B cell (primary cell): ENCODE data around the gene ROR2. TPM values are rescaled to one million over a fixed set of nuclear protein-coding genes. Genes with fewer than 3 reads are reported as not detected.

Experiments
- ATAC-seq: fragments of 200-7000 bp; cut with Tn5 transposase; one replicate; pipeline ENCODE4 v1.10.0; 2021; ENCODE audit warnings: low read depth, mild to moderate bottlenecking, moderate number of reproducible peaks, moderate library complexity
- CTCF ChIA-PET: fragments of 350-600 bp; sonication (Branson Sonifier 250); formaldehyde crosslinking; loops from one replicate; lab custom pipeline; 2021; ENCODE audit warnings: antibody characterized with exemption, inconsistent platforms; lab: Charles Lee
- POLR2A ChIA-PET: fragments of 350-600 bp; sonication (Branson Sonifier 250); formaldehyde crosslinking; loops from one replicate; lab custom pipeline; 2021; ENCODE audit warnings: antibody characterized with exemption; lab: Charles Lee
- DNase-seq: peaks from one replicate; pipeline ENCODE4 v3.0.0; 2013
- H2AFZ ChIP-seq: 2 replicates; pipeline ENCODE4 v1.6.1; 2012; ENCODE audit warnings: mild to moderate bottlenecking, low read depth, low read length; ENCODE audit not compliant: insufficient read depth, poor library complexity, severe bottlenecking
- H3K27ac ChIP-seq, 2 donors: 1 replicate in 1 of 2; 2 replicates in 1 of 2; pipeline ENCODE4 v1.5.1; 2012 to 2013; ENCODE audit warnings: low read length in 2 of 2, mild to moderate bottlenecking in 2 of 2, moderate library complexity in 1 of 2
- H3K27me3 ChIP-seq, 4 experiments: fragments of 200-600 bp in 1 of 4; sonication (generic) in 1 of 4; replicated peaks in 1 of 4; 1 replicate in 2 of 4; 2 replicates in 2 of 4; pipeline versions ENCODE4 v1.6.1 to v1.7.0; 2013 to 2016; ENCODE audit warnings: low read length in 3 of 4, mild to moderate bottlenecking in 2 of 4, mixed read lengths in 1 of 4, moderate library complexity in 1 of 4; ENCODE audit not compliant: insufficient read depth in 4 of 4, control insufficient read depth in 3 of 4; ENCODE audit errors: control extremely low read depth in 1 of 4
- H3K36me3 ChIP-seq, 2 experiments: replicated peaks in 1 of 2; 1 replicate in 1 of 2; 2 replicates in 1 of 2; pipeline versions ENCODE4 v1.6.1 to v1.7.1; 2013; ENCODE audit warnings: low read length in 1 of 2; ENCODE audit not compliant: insufficient read depth in 2 of 2, control insufficient read depth in 1 of 2; ENCODE audit errors: control extremely low read depth in 1 of 2, extremely low read depth in 1 of 2
- H3K4me1 ChIP-seq, 2 donors: fragments of 200-600 bp in 1 of 2; sonication (generic) in 1 of 2; 1 replicate in 1 of 2; 2 replicates in 1 of 2; pipeline versions ENCODE4 v1.5.1 to v1.6.1; 2013 to 2017; ENCODE audit warnings: low read length in 2 of 2; ENCODE audit not compliant: control insufficient read depth in 2 of 2, insufficient read depth in 2 of 2
- H3K4me2 ChIP-seq: replicated peaks from 2 replicates; pipeline ENCODE3; 2012; ENCODE audit warnings: mild to moderate bottlenecking, low read depth, low read length; ENCODE audit not compliant: poor library complexity, severe bottlenecking
- H3K4me3 ChIP-seq, 5 experiments: fragments of 200-600 bp in 1 of 5; sonication (generic) in 1 of 5; 1 replicate in 3 of 5; 2 replicates in 2 of 5; pipeline versions ENCODE4 v1.5.1 to v1.7.0; 2011 to 2016; ENCODE audit warnings: low read length in 4 of 5, mild to moderate bottlenecking in 4 of 5, low read depth in 2 of 5, control low read depth in 1 of 5, moderate library complexity in 1 of 5; ENCODE audit not compliant: insufficient read depth in 1 of 5; ENCODE audit errors: control extremely low read depth in 1 of 5, extremely low read depth in 1 of 5
- H3K79me2 ChIP-seq: fragments of 200-600 bp; sonication (generic); one replicate; pipeline ENCODE4 v1.6.0; 2016; ENCODE audit warnings: low read length; ENCODE audit not compliant: control insufficient read depth, insufficient read depth
- H3K9ac ChIP-seq: fragments of 200-600 bp; sonication (generic); 2 replicates; pipeline ENCODE4 v1.6.1; 2017; ENCODE audit warnings: mild to moderate bottlenecking, low read length, moderate library complexity
- H3K9me3 ChIP-seq, 3 donors: one replicate each; pipeline versions ENCODE4 v1.6.1 to v1.7.1; 2013; ENCODE audit warnings: low read length in 2 of 3; ENCODE audit not compliant: control insufficient read depth in 2 of 3, insufficient read depth in 1 of 3; ENCODE audit errors: control extremely low read depth in 1 of 3
- H4K20me1 ChIP-seq: 2 replicates; pipeline ENCODE4 v1.6.0; 2012; ENCODE audit warnings: mild to moderate bottlenecking, low read length; ENCODE audit not compliant: insufficient read depth, control insufficient read depth, poor library complexity, severe bottlenecking
- H3K27ac Mint-ChIP-seq: one replicate; pipeline ENCODE4 v1.8.0; 2021; ENCODE audit warnings: mixed read lengths
- H3K27me3 Mint-ChIP-seq: one replicate; pipeline ENCODE4 v1.8.0; 2021; ENCODE audit warnings: mixed read lengths
- H3K4me1 Mint-ChIP-seq: one replicate; pipeline ENCODE4 v1.8.0; 2021; ENCODE audit warnings: mixed read lengths
- H3K4me3 Mint-ChIP-seq: one replicate; pipeline ENCODE4 v1.8.0; 2021; ENCODE audit warnings: mixed read lengths
- H3K9me3 Mint-ChIP-seq: one replicate; pipeline ENCODE4 v1.8.0; 2022; ENCODE audit warnings: mixed read lengths; ENCODE audit not compliant: insufficient read depth
- CTCF ChIP-seq: fragments of 200-600 bp; IDR thresholded peaks from one replicate; pipeline ENCODE4 v1.8.0; 2022; ENCODE audit warnings: antibody characterized with exemption, mild to moderate bottlenecking
- EZH2 ChIP-seq: IDR thresholded peaks from 2 replicates; pipeline ENCODE4 v1.6.1; 2012; ENCODE audit warnings: borderline replicate concordance, low read depth, mild to moderate bottlenecking, moderate library complexity, low read length; ENCODE audit not compliant: insufficient read depth, poor library complexity, severe bottlenecking
- WGBS: methylation state at CpG from one replicate; pipeline ENCODE4 v1.1.5; 2013; ENCODE audit warnings: missing lambda C conversion rate; ENCODE audit not compliant: insufficient coverage; 5-methylcytosine and 5-hydroxymethylcytosine counted together
- intact Hi-C: fragments of 100-400 bp; cut with micrococcal nuclease; formaldehyde crosslinking; loops from one replicate; pipeline ENCODE4 v1.10.0; 2022
- polyA plus RNA-seq: library from polyadenylated mRNA; depleted of rRNA; stranded (reverse); fragments of >200 nt; gene quantifications from 2 replicates; pipeline ENCODE4 v1.2.3, GENCODE V29; 2012
- total RNA-seq, 2 donors: library from RNA; stranded (reverse); fragments of 120-200 nt in 1 of 2; gene quantifications; 1 replicate in 1 of 2; 2 replicates in 1 of 2; pipeline versions ENCODE4 v1.2.3 to v1.2.4, GENCODE V29; 2013 to 2022

ROR2 gene
- total and polyA plus RNA-seq, 2 donors (not counting 1 experiment from before 2014, with no cell fraction given), result 0.21 to 0.49 TPM

- WGBS, result 87% methylated on average over 3 of the region's 4 CpGs
- ChIA-PET CTCF (no interaction called here), POLR2A (no interaction called here)
- H3K27me3 Mint-ChIP-seq, result peaks cover 37% of the 10 kb centered on the region
- no peak for TF ChIP-seq EZH2
- TF ChIP-seq CTCF, result no peak
- Histone ChIP-seq H3K4me3 (no peak overlapping the region), H3K4me1 (no peaks in the 10 kb centered on the region), H3K9me3 (no peaks in the 10 kb centered on the region), H3K4me2 (no peak overlapping the region), H3K27me3 (peaks cover 0 to 4% (median 0%) of the 10 kb centered on the region in 4 experiments), H3K79me2 (no peaks in the 10 kb centered on the region), H3K27ac (no peak overlapping the region), H4K20me1 (no peaks in the 10 kb centered on the region), H3K9ac (no peak overlapping the region), H2AFZ (no peak overlapping the region), H3K36me3 (no peaks in the 10 kb centered on the region)
- intact Hi-C loops, result no loop called here
- no peak overlapping the region for H3K4me3 Mint-ChIP-seq
- H3K27ac Mint-ChIP-seq, result no peak overlapping the region
- peaks cover 4% of the 10 kb centered on the region for H3K4me1 Mint-ChIP-seq
- DNase-seq, result no peak
- no peak for ATAC-seq
- no peaks in the 10 kb centered on the region for H3K9me3 Mint-ChIP-seq
Measured at GRCh38 chr9:91894023-91894422, 56.0 kb downstream of the ROR2 start.

GRCh38 chr9:91891915-91892314 is 58.1 kb downstream of the ROR2 start:
- Mint-ChIP-seq H3K9me3 (no peaks in the 10 kb centered on the region), H3K4me3 (no peak overlapping the region), H3K27ac (no peak overlapping the region), H3K27me3 (peaks cover 34% of the 10 kb centered on the region), H3K4me1 (peaks cover 3% of the 10 kb centered on the region)
- TF ChIP-seq CTCF (no peak), EZH2 (no peak)
- no peaks in the 10 kb centered on the region for H3K4me1 ChIP-seq
- ChIA-PET POLR2A (no interaction called here), CTCF (no interaction called here)
- intact Hi-C loops, result no loop called here
- ATAC-seq, result no peak
- peaks cover 0 to 2% (median 0%) of the 10 kb centered on the region in 4 experiments for H3K27me3 ChIP-seq
- no peak overlapping the region for H3K27ac ChIP-seq
- no peak overlapping the region for H3K4me2 ChIP-seq
- H4K20me1 ChIP-seq, result no peaks in the 10 kb centered on the region
- no peak overlapping the region for H3K9ac ChIP-seq
- no peaks in the 10 kb centered on the region for H3K9me3 ChIP-seq
- no peaks in the 10 kb centered on the region for H3K36me3 ChIP-seq
- 91% methylated on average over 6 of the region's 6 CpGs for WGBS
- no peaks in the 10 kb centered on the region for H3K79me2 ChIP-seq
- no peak overlapping the region for H2AFZ ChIP-seq
- H3K4me3 ChIP-seq, result no peak overlapping the region
- DNase-seq, result no peak
